HG03025 (cell line): Measurements from ENCODE around the gene ABHD3.
"Not testable (repeated sequence)": the region's sequence is repeated elsewhere in the genome, so short reads cannot be mapped to it uniquely, and the experiment has no call there.

ENCODE experiments used
- ATAC-seq: cut with Tn5 transposase; IDR thresholded peaks from one replicate; pipeline ENCODE4 v1.9.1; 2021; ENCODE audit warnings: mild to moderate bottlenecking, moderate library complexity; ENCODE audit not compliant: unreplicated experiment, low FRiP score

ABHD3 gene

GRCh38 chr18:21706386-21706865, 1.9 kb upstream of the ABHD3 start:
- no peak for ATAC-seq

DNA sequence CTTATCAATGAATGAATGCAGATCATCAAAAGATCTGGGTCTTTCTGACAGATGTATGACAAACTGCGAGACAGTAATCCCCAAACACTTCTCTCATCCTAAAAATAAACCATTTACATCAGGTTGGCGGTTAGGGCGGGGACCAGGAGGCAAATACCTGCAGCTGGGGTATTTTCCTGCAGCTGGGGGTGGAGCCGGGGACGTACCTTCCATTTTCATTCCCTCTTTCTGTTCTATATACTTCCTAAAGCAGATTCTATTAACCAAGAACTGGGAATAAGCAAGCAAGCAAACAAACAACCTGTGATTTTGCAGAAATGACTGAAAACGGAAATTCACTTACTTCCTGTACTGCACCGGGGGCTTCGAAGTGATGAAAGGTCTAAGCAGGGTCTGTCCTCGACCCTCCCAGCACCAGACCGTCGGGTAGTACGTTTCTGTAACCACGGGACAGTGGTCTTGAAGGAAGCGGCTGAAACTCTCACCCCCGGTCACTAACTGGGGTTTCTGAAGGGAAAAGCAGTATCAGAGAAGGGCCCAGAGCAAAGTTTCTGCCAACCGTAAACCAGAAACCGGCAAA, 1.2 kb downstream of the ABHD3 start:
- no peak for ATAC-seq

- ATAC-seq, result no peak
These were observed 2.0 kb downstream of the ABHD3 start for GRCh38 chr18:21702602-21703001.

DNA sequence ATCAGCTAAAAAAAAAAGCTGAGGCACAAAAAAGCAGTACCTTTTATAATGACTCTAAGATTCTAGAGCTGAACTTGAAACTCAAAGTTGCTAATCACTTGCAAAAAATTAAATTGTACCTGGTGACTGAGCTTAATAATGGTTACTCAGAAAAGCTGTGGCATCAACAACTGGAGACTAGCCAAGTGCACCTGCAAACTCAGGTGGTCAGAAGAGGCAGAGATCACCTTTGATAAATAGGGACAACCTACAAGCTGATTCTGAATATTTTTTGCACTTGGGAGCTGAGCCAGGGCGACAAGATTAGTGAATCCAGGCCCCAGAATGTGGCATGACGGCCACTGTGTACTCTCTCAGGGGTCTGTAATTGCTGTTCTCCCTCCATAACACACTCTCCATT, 3.0 kb downstream of the ABHD3 start:
- ATAC-seq, result no peak

- ATAC-seq, result no peak
These were observed 4.0 kb downstream of the ABHD3 start for GRCh38 chr18:21700528-21701075.

- ATAC-seq, result no peak
These were observed 11.3 kb downstream of the ABHD3 start for GRCh38 chr18:21693322-21693721.

- ATAC-seq, result no peak
These were observed 14.8 kb downstream of the ABHD3 start for GRCh38 chr18:21689736-21690135.

- ATAC-seq, result no peak
These were observed 18.1 kb downstream of the ABHD3 start for GRCh38 chr18:21686282-21687105.

- peak; percentile 86 for ATAC-seq
These were observed 19.0 kb downstream of the ABHD3 start for GRCh38 chr18:21685556-21685981.

GRCh38 chr18:21684731-21685130, 19.8 kb downstream of the ABHD3 start:
- ATAC-seq, result no peak

DNA sequence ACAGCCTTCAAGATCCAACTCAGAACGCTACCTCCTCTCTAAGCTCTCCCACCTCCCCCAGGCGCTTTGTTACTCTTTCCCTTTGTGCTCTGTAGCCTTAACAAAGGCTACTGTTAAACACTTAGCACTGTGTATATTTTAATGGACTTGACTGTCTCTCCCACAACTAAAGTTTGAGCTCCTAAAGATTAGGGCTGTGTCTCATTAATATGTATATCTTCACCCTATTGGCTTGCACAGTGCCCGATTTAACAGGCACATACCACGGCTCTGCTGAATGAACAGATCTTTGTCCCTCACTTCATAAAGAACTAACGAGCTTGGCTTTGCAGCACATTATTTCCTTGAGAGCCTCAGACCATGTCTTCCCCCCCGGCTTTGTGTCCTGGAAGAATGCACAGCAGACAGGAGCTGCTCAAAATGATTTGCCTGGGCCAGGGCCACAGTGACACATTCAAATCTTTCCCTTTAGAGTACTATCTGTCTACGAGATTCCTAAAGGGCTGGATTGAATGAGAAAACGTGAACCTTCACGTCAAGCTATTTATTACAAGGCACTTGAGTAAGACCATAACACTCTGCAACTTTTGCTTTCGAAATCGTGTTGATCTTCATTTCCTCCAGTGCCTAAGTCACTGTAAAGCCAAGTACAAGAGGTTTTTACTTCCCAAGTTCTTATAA, 22.1 kb downstream of the ABHD3 start:
- no peak for ATAC-seq

- no peak for ATAC-seq
These were observed 24.4 kb downstream of the ABHD3 start for GRCh38 chr18:21680161-21680560.

DNA sequence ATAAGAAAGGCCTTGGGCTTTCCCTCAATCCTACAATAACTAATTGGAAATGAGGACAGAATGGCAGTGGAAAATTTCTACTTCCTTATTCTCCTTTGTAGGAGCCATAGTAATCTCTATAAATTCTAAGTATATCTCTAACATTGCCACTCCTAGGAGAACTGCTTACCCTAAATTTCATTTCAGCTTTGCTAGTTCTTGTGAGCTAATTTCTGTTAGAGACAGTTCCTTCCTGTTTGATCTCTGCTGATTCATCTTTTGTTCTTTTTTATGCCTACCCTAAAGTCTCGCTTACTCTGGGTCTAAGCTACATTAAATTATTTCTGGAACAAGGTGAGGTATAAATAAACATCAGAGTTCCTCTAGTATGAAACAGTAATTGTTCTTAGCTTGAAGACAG, 25.7 kb downstream of the ABHD3 start:
- ATAC-seq, result no peak

GRCh38 chr18:21675354-21675753, 29.2 kb downstream of the ABHD3 start:
- ATAC-seq, result not testable (repeated sequence)

GRCh38 chr18:21672521-21673267, 31.9 kb downstream of the ABHD3 start:
- no peak for ATAC-seq

DNA sequence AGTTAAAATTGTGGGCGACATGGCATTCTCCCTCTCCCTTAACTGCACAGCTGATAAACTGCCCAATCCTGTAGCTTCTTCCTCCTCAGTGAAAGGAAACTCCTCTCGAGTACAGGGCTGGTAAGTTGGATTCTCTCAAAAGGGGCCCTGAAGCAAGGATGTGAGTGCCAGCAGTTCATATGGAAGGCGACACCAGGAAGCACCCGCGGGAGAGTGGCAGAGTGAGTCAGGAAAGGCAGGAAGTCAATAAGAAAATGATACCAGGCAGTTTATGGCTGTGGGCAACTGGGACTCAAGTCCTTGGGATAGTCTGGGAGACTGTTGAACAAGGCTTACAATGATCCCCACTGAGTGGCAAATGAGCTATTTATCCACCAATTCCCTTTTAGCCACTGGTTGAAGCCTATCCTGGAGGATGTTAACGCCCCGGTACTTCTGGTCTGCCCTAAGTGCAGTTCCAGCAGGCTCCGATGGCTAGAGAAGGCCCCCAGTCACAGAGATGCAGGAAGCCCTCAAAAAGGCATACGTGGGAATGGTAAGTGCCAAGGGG, 34.8 kb downstream of the ABHD3 start:
- no peak for ATAC-seq

DNA sequence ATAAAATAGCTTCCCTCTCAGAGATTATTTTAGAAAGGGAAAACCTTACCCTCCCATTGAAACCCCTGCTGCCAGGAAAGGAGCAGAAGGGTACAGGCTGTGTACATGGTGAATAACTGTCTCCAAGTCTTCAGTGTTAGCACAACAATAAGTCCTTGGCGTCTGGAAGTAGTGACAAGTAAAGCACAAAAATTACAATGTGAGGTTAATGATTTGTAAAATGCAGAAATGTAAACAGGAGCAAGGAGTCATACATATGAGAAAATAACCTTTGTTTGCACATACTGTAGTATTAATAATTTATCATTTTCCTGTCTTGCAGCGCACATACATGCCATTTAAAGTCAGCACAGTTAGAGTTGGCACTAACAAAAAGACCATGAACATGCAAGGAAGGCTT, 40.5 kb downstream of the ABHD3 start:
- ATAC-seq, result no peak

DNA sequence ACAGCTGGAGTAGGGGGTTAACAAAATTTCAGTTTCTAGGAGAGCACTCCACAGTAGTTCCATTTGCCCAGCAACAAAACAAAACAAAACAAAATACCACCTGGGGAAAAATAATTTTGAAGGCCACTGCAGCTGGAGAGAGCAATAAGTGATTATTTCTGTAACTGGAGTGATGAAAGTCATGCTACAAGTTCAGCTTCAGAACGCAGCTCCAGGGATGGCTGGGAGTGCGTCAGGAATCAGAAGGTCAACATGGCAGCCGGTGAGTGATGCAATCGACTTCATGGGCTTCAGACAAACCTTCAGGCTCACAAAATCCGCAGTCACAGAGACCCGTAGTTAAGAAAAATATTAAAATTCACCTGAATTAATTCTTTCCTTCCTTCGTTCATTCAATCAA, 41.0 kb downstream of the ABHD3 start:
- ATAC-seq, result no peak

GRCh38 chr18:21662581-21662980, 42.0 kb downstream of the ABHD3 start:
- ATAC-seq, result no peak

DNA sequence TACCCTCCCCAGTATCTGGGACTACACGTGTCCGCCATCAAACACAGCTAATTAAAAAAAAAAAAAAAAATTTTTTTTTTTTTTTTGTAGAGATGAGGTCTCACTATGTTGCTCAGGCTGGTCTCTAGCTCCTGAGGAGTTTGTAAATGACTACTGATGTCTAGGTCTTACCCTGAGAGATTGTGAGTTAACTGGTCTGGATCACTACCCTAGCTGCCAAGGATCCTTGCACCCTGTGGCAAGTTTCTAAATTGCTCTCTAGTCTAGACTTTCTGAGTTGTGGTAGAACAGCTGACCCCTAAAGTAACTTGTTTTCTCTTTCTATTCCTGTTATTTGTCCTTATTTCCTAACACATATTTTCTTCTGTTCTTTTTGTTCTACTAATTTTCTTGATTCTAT, 44.5 kb downstream of the ABHD3 start:
- no peak for ATAC-seq
